Trophoblast cell (in vitro differentiated cells and primary cell): ENCODE results near the gene ZFHX3.

Source experiments
- DNase-seq, 2 donors: peaks; one replicate each; pipeline ENCODE4 v3.0.0-alpha.2; 2016
- H2AFZ ChIP-seq: 2 replicates; pipeline ENCODE4 v1.6.1; 2013; ENCODE audit warnings: low read length, moderate library complexity, mild to moderate bottlenecking; ENCODE audit not compliant: insufficient read depth, poor library complexity
- H2AK5ac ChIP-seq: 2 replicates; pipeline ENCODE4 v1.6.1; 2013; ENCODE audit warnings: mild to moderate bottlenecking, low read length
- H2BK120ac ChIP-seq: 2 replicates; pipeline ENCODE4 v1.6.1; 2013; ENCODE audit warnings: low read length, mild to moderate bottlenecking, moderate library complexity; ENCODE audit not compliant: insufficient read depth, poor library complexity
- H2BK12ac ChIP-seq: 2 replicates; pipeline ENCODE4 v1.6.1; 2013; ENCODE audit warnings: mild to moderate bottlenecking, low read length, moderate library complexity
- H2BK5ac ChIP-seq: 2 replicates; pipeline ENCODE4 v1.6.1; 2013; ENCODE audit warnings: low read length, low read depth, moderate library complexity, mild to moderate bottlenecking; ENCODE audit not compliant: poor library complexity
- H3K14ac ChIP-seq: 2 replicates; pipeline ENCODE4 v1.6.1; 2013; ENCODE audit warnings: mild to moderate bottlenecking, low read length
- H3K18ac ChIP-seq: 2 replicates; pipeline ENCODE4 v1.6.1; 2013; ENCODE audit warnings: mild to moderate bottlenecking, low read length
- H3K23ac ChIP-seq: 2 replicates; pipeline ENCODE4 v1.6.1; 2013; ENCODE audit warnings: low read length
- H3K27ac ChIP-seq: 2 replicates; pipeline ENCODE4 v1.5.1; 2013; ENCODE audit warnings: low read depth, mild to moderate bottlenecking, inconsistent platforms, low read length, moderate library complexity
- H3K27me3 ChIP-seq: 2 replicates; pipeline ENCODE4 v1.6.1; 2013; ENCODE audit warnings: inconsistent platforms, mild to moderate bottlenecking, low read length, moderate library complexity; ENCODE audit not compliant: insufficient read depth
- H3K36me3 ChIP-seq, 2 experiments: 1 replicate in 1 of 2; 2 replicates in 1 of 2; pipeline ENCODE4 v1.6.1; 2013; ENCODE audit warnings: low read length in 2 of 2, mild to moderate bottlenecking in 2 of 2, moderate library complexity in 1 of 2; ENCODE audit not compliant: insufficient read depth in 2 of 2, control insufficient read depth in 1 of 2
- H3K4ac ChIP-seq: 2 replicates; pipeline ENCODE4 v1.6.1; 2013; ENCODE audit warnings: low read depth, mild to moderate bottlenecking, low read length, moderate library complexity
- H3K4me1 ChIP-seq, 2 experiments: 1 replicate in 1 of 2; 2 replicates in 1 of 2; pipeline ENCODE4 v1.6.1; 2013; ENCODE audit warnings: low read length in 2 of 2, mild to moderate bottlenecking in 2 of 2, moderate library complexity in 1 of 2; ENCODE audit not compliant: insufficient read depth in 2 of 2, control insufficient read depth in 1 of 2
- H3K4me2 ChIP-seq: 2 replicates; pipeline ENCODE4 v1.6.1; 2013; ENCODE audit warnings: inconsistent platforms, mild to moderate bottlenecking, low read length, moderate library complexity
- H3K4me3 ChIP-seq: 2 replicates; pipeline ENCODE4 v1.5.1; 2013; ENCODE audit warnings: mild to moderate bottlenecking, low read depth, low read length, inconsistent platforms
- H3K79me1 ChIP-seq: one replicate; pipeline ENCODE4 v1.6.1; 2013; ENCODE audit warnings: low read length
- H3K79me2 ChIP-seq: 2 replicates; pipeline ENCODE4 v1.6.1; 2013; ENCODE audit warnings: low read length, mild to moderate bottlenecking; ENCODE audit not compliant: control insufficient read depth, insufficient read depth, poor library complexity
- H3K9ac ChIP-seq: 2 replicates; pipeline ENCODE4 v1.6.1; 2013; ENCODE audit warnings: mild to moderate bottlenecking, low read length
- H3K9me3 ChIP-seq: 2 replicates; pipeline ENCODE4 v1.6.1; 2013; ENCODE audit warnings: low read depth, mild to moderate bottlenecking, control low read depth, inconsistent platforms, low read length; ENCODE audit not compliant: insufficient read depth
- H4K12ac ChIP-seq: 2 replicates; pipeline ENCODE4 v1.6.1; 2013; ENCODE audit warnings: low read depth, mild to moderate bottlenecking, low read length, moderate library complexity
- H4K8ac ChIP-seq: 2 replicates; pipeline ENCODE4 v1.6.1; 2013; ENCODE audit warnings: low read depth, mild to moderate bottlenecking, low read length, moderate library complexity
- H4K91ac ChIP-seq: one replicate; pipeline ENCODE4 v1.6.1; 2013; ENCODE audit warnings: low read depth, mild to moderate bottlenecking, low read length, moderate library complexity
- WGBS: extraction: QIAGEN DNeasy Blood & Tissue Kit; methylation state at CpG from one replicate; pipeline ENCODE4 v1.1.7; 2013; ENCODE audit warnings: missing lambda C conversion rate; ENCODE audit not compliant: insufficient read length, insufficient coverage; ENCODE audit errors: extremely low coverage; 5-methylcytosine and 5-hydroxymethylcytosine counted together

Gene ZFHX3

DNA sequence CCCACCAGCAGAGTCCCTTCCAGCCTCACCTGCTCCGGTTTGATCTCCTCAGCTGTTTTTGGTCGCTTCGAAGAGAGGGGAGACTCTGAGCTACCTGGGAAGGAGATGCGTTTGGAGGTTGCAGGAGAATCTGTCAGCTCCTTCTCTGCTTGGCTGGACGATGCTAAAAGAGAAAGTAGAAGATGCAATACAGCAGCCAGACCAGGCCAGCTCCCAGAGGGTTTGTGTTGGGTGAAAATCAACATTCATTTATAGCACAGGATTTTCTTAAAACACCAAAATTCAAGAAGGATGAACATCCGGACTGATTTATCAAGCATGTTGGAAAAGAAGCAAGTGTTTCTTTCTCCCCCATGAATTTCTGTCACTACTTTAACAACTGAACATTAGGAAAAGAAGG, 236.1 kb downstream of the ZFHX3 start:
- H3K18ac ChIP-seq, result no peak overlapping the region
- no peak overlapping the region for H4K12ac ChIP-seq
- no peak overlapping the region for H3K4me2 ChIP-seq
- no peaks in the 10 kb centered on the region for H3K27me3 ChIP-seq
- no peaks in the 10 kb centered on the region for H3K79me2 ChIP-seq
- H4K8ac ChIP-seq, result no peak overlapping the region
- H2BK120ac ChIP-seq, result no peak overlapping the region
- H3K4ac ChIP-seq, result no peak overlapping the region
- no peaks in the 10 kb centered on the region for H3K79me1 ChIP-seq
- H3K9me3 ChIP-seq, result no peaks in the 10 kb centered on the region
- H3K36me3 ChIP-seq, result peaks cover 6 to 12% of the 10 kb centered on the region in 2 experiments
- no peak overlapping the region for H4K91ac ChIP-seq
- no peak overlapping the region for H3K27ac ChIP-seq
- WGBS, result no CpG with 5 or more reads among the region's 6 CpGs
- DNase-seq, result no peak
- H3K9ac ChIP-seq, result no peak overlapping the region
- H3K14ac ChIP-seq, result no peak overlapping the region
- no peak overlapping the region for H2BK5ac ChIP-seq
- no peak overlapping the region for H2AFZ ChIP-seq
- no peak overlapping the region for H2AK5ac ChIP-seq
- H3K4me1 ChIP-seq, result no peaks in the 10 kb centered on the region
- no peak overlapping the region for H3K23ac ChIP-seq
- no peak overlapping the region for H3K4me3 ChIP-seq
- H2BK12ac ChIP-seq, result no peak overlapping the region

- WGBS, result no CpG with 5 or more reads among the region's 8 CpGs
- H2BK5ac ChIP-seq, result no peak overlapping the region
Observed at GRCh38 chr16:72811188-72811720, 236.7 kb downstream of the ZFHX3 start.

DNA sequence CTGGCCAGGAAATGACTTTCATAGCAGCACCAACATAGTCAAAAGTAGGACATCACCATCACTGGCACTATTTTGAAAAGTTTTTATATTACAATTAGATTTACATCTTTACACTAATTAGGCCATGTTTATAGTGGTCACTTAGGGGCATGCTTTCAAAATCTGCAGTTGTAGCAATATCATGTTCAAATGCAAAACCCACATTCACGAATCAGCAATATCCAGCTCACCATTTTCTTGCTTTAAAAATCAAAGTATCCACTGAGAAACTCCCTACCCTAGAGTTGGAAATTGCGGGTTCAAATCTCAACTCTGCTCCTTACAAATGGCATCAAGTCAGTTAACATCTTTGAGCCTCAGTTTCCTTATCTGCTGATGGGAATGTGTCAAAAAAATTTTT, 237.4 kb downstream of the ZFHX3 start:
- Histone ChIP-seq H4K12ac (no peak overlapping the region), H4K91ac (no peak overlapping the region), H3K9ac (no peak overlapping the region)

More at GRCh38 chr16:72811188-72811720, 236.7 kb downstream of the ZFHX3 start:
- Histone ChIP-seq H3K36me3 (peaks cover 6 to 12% of the 10 kb centered on the region in 2 experiments), H3K27ac (no peak overlapping the region), H3K79me2 (no peaks in the 10 kb centered on the region), H3K18ac (no peak overlapping the region), H2BK120ac (no peak overlapping the region), H3K14ac (no peak overlapping the region), H3K4me3 (no peak overlapping the region), H3K9ac (no peak overlapping the region), H4K12ac (no peak overlapping the region), H2AFZ (no peak overlapping the region), H3K9me3 (no peaks in the 10 kb centered on the region), H3K4me2 (no peak overlapping the region), H3K4ac (no peak overlapping the region), H2BK12ac (no peak overlapping the region), H4K91ac (no peak overlapping the region), H2AK5ac (no peak overlapping the region), H3K23ac (no peak overlapping the region), H3K27me3 (no peaks in the 10 kb centered on the region), H4K8ac (no peak overlapping the region), H3K79me1 (no peaks in the 10 kb centered on the region), H3K4me1 (no peaks in the 10 kb centered on the region)
- peak; percentile 60 to 77 for DNase-seq

GRCh38 chr16:72809446-72809845, 238.5 kb downstream of the ZFHX3 start:
- no peak overlapping the region for H4K12ac ChIP-seq
- no peak overlapping the region for H2AFZ ChIP-seq
- H2BK5ac ChIP-seq, result no peak overlapping the region
- H4K91ac ChIP-seq, result no peak overlapping the region
- H2BK12ac ChIP-seq, result no peak overlapping the region
- H3K4me2 ChIP-seq, result no peak overlapping the region
- WGBS, result no CpG with 5 or more reads among the region's 4 CpGs
- no peak overlapping the region for H3K23ac ChIP-seq
- no peaks in the 10 kb centered on the region for H3K79me2 ChIP-seq
- no peak overlapping the region for H2AK5ac ChIP-seq
- H3K4ac ChIP-seq, result no peak overlapping the region
- H4K8ac ChIP-seq, result no peak overlapping the region
- H3K4me1 ChIP-seq, result no peaks in the 10 kb centered on the region
- H3K27me3 ChIP-seq, result no peaks in the 10 kb centered on the region
- H3K9ac ChIP-seq, result no peak overlapping the region
- DNase-seq, result no peak
- no peak overlapping the region for H2BK120ac ChIP-seq
- no peak overlapping the region for H3K4me3 ChIP-seq
- H3K14ac ChIP-seq, result no peak overlapping the region
- no peak overlapping the region for H3K27ac ChIP-seq
- no peaks in the 10 kb centered on the region for H3K79me1 ChIP-seq
- peaks cover 6 to 13% of the 10 kb centered on the region in 2 experiments for H3K36me3 ChIP-seq
- H3K18ac ChIP-seq, result no peak overlapping the region
- H3K9me3 ChIP-seq, result no peaks in the 10 kb centered on the region

More for the DNA sequence above, 237.4 kb downstream of the ZFHX3 start:
- Histone ChIP-seq H3K4me1 (no peaks in the 10 kb centered on the region), H3K4me3 (no peak overlapping the region), H4K8ac (no peak overlapping the region), H2AFZ (no peak overlapping the region), H3K4ac (no peak overlapping the region), H2BK12ac (no peak overlapping the region), H3K27me3 (no peaks in the 10 kb centered on the region), H3K27ac (no peak overlapping the region), H2AK5ac (no peak overlapping the region), H2BK120ac (no peak overlapping the region), H3K79me2 (no peaks in the 10 kb centered on the region), H3K23ac (no peak overlapping the region), H3K36me3 (peaks cover 6 to 13% of the 10 kb centered on the region in 2 experiments), H2BK5ac (no peak overlapping the region), H3K79me1 (no peaks in the 10 kb centered on the region), H3K4me2 (no peak overlapping the region), H3K9me3 (no peaks in the 10 kb centered on the region), H3K14ac (no peak overlapping the region), H3K18ac (no peak overlapping the region)
- no CpG with 5 or more reads among the region's 2 CpGs for WGBS
- DNase-seq, result no peak
